NCI-H1417 (cell line): Measurements from ENCODE around the gene TMEM250.

Experiments
- DNase-seq, 3 experiments: peaks; one replicate each; lab custom pipeline; 2025; lab: John Stamatoyannopoulos, UW

The TMEM250 gene

GRCh38 chr9:136082496-136083361 lies 35.9 kb downstream of the TMEM250 start:
- DNase-seq = no peak

GRCh38 chr9:136081826-136082495 lies 36.7 kb downstream of the TMEM250 start:
- peak in 2 of 3 experiments; percentile 27 to 55 for DNase-seq

- DNase-seq = peak; percentile 71 to 88 (median 85)
Measured at GRCh38 chr9:136081113-136081825, 37.4 kb downstream of the TMEM250 start.

- DNase-seq = no peak
Measured at GRCh38 chr9:136080716-136081112, 38.0 kb downstream of the TMEM250 start.

GRCh38 chr9:136079916-136080246 lies 38.8 kb downstream of the TMEM250 start:
- DNase-seq = no peak

GRCh38 chr9:136079211-136079915 lies 39.3 kb downstream of the TMEM250 start:
- DNase-seq = peak in 1 of 3 experiments; percentile 57

GRCh38 chr9:136078498-136079011 lies 40.1 kb downstream of the TMEM250 start:
- no peak for DNase-seq

- no peak for DNase-seq
Measured at GRCh38 chr9:136078024-136078423, 40.7 kb downstream of the TMEM250 start.

GRCh38 chr9:136077491-136077890 lies 41.2 kb downstream of the TMEM250 start:
- DNase-seq = no peak

- no peak for DNase-seq
Measured at GRCh38 chr9:136075881-136076678, 42.6 kb downstream of the TMEM250 start.

- DNase-seq = no peak
Measured at GRCh38 chr9:136075134-136075841, 43.4 kb downstream of the TMEM250 start.

- DNase-seq = no peak
Measured at GRCh38 chr9:136074706-136075105, 44.0 kb downstream of the TMEM250 start.
